SJSA1 (cell line): ENCODE results near the gene OR5D18. TPM values are rescaled to one million over a fixed set of nuclear protein-coding genes. Genes with fewer than 3 reads are reported as not detected.

ENCODE experiments used
- total RNA-seq: library from RNA; depleted of rRNA; stranded (reverse); fragments of >200 nt; shearing (Covaris generic); gene quantifications from 2 replicates; pipeline ENCODE4 v1.2.3, GENCODE V29; 2014; rRNA removed

The OR5D18 gene
- total RNA-seq, 1 experiment from 2014 or later, result not detected

Other genes starting within 250 kb of the OR5D18 start
- gene OR4C16, start 247.5 kb upstream of the OR5D18 start, total RNA-seq, result not detected in 2 replicates
- not detected in 2 replicates for gene OR4C11, start 212.0 kb upstream of the OR5D18 start, total RNA-seq
- gene OR4P4, start 184.5 kb upstream of the OR5D18 start, total RNA-seq, result not detected in 2 replicates
- not detected in 2 replicates for gene OR4S2, start 171.3 kb upstream of the OR5D18 start, total RNA-seq
- not detected in 2 replicates for gene OR4C6, start 157.4 kb upstream of the OR5D18 start, total RNA-seq
- gene OR5D13, start 46.2 kb upstream of the OR5D18 start, total RNA-seq, result not detected in 2 replicates
- gene OR5D14, start 24.1 kb upstream of the OR5D18 start, total RNA-seq, result not detected in 2 replicates
- not detected in 2 replicates for gene OR5L1, start 8.3 kb upstream of the OR5D18 start, total RNA-seq
- gene OR5L2, start 7.6 kb downstream of the OR5D18 start, total RNA-seq, result not detected in 2 replicates
- not detected in 2 replicates for gene OR5D16, start 19.1 kb downstream of the OR5D18 start, total RNA-seq
- gene TRIM51, start 63.7 kb downstream of the OR5D18 start, total RNA-seq, result not detected in 2 replicates
- not detected in 2 replicates for gene OR5W2, start 95.0 kb downstream of the OR5D18 start, total RNA-seq
- gene OR5I1, start 116.8 kb downstream of the OR5D18 start, total RNA-seq, result not detected in 2 replicates
- gene OR10AG1, start 150.3 kb downstream of the OR5D18 start, total RNA-seq, result not detected in 2 replicates
- gene OR5F1, start 175.0 kb downstream of the OR5D18 start, total RNA-seq, result not detected in 2 replicates
- not detected in 2 replicates for gene OR5AS1, start 208.0 kb downstream of the OR5D18 start, total RNA-seq